Endothelial cell of umbilical vein (primary cell): ENCODE measurements around the gene RNPC3.

ENCODE experiments used
- CTCF ChIP-seq, 2 donors: IDR thresholded peaks; 1 replicate in 1 of 2; 2 replicates in 1 of 2; pipeline ENCODE4 v1.5.1; 2011; ENCODE audit warnings: low read length in 2 of 2, mild to moderate bottlenecking in 2 of 2, moderate library complexity in 2 of 2, control low read depth in 1 of 2, inconsistent platforms in 1 of 2, low read depth in 1 of 2; ENCODE audit not compliant: insufficient read depth in 1 of 2; ENCODE audit errors: extremely low read depth in 1 of 2
- EZH2 ChIP-seq: IDR thresholded peaks from 2 replicates; pipeline ENCODE4 v1.6.1; 2012; ENCODE audit warnings: borderline replicate concordance, low read depth, mild to moderate bottlenecking, moderate library complexity, low read length, inconsistent platforms; ENCODE audit not compliant: severe bottlenecking
- FOS ChIP-seq: IDR thresholded peaks from 2 replicates; pipeline ENCODE4 v1.6.1; 2011; ENCODE audit warnings: mild to moderate bottlenecking, low read length, moderate library complexity, borderline replicate concordance; ENCODE audit not compliant: insufficient read depth
- JUN ChIP-seq: IDR thresholded peaks from 2 replicates; pipeline ENCODE4 v1.6.1; 2011; ENCODE audit warnings: borderline replicate concordance, low read depth; ENCODE audit not compliant: insufficient read length, insufficient read depth
- MAX ChIP-seq: IDR thresholded peaks from 2 replicates; pipeline ENCODE4 v1.6.1; 2011; ENCODE audit not compliant: insufficient read depth, insufficient read length
- MYC ChIP-seq: IDR thresholded peaks from one replicate; pipeline ENCODE4 v1.6.1; 2011; ENCODE audit warnings: mild to moderate bottlenecking, low read depth, low read length
- POLR2A ChIP-seq: IDR thresholded peaks from 2 replicates; pipeline ENCODE4 v1.6.1; 2012; ENCODE audit warnings: low read depth, mild to moderate bottlenecking, control low read depth, low read length
- POLR2AphosphoS5 ChIP-seq: IDR thresholded peaks from 2 replicates; pipeline ENCODE4 v1.6.1; 2012; ENCODE audit warnings: low read depth, mild to moderate bottlenecking, control low read depth, low read length, moderate library complexity; ENCODE audit not compliant: insufficient read depth

GRCh38 chr1:103492003-103492625 lies 33.4 kb upstream of the RNPC3 start:
- TF ChIP-seq POLR2AphosphoS5 (no peak), CTCF (IDR thresholded peaks at IDR 0.05; ENCODE audit: extremely low read depth in 1 of 2, insufficient read depth in 1 of 2, low read depth in 1 of 2, low read length in 2 of 2) (no peak), EZH2 (no peak), POLR2A (no peak), MYC (no peak), MAX (no peak), JUN (no peak), FOS (no peak)
